Amniotic stem cell (primary cell): ENCODE measurements around the gene CAMTA2.

ENCODE experiments used
- DNase-seq: peaks from one replicate; lab custom pipeline; 2025; lab: John Stamatoyannopoulos, UW

Gene CAMTA2

DNA sequence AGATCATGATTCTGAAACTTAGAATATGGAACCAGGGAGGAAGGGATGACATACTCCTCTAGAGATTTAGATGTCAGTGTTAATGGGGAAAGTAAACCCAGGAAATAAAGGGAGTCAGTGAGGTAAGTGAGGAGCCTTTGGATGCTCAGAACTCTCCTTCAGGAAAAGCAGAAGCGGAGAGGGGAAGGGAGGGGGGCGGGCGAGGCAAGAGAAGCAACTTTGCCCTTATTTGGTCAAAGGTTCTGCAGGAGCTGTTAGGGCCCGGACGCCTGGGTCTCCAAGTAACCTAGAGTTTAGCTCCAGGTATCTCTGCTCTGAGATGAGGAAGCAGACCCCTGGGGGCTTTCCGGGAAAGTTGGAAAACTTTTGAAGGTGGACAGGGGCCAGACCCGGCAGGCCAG, 40.5 kb downstream of the CAMTA2 start:
- DNase-seq: no peak

GRCh38 chr17:4946312-4946976, 41.0 kb downstream of the CAMTA2 start:
- no peak for DNase-seq

- DNase-seq: no peak
Observed at GRCh38 chr17:4945944-4946280, 41.6 kb downstream of the CAMTA2 start.

DNA sequence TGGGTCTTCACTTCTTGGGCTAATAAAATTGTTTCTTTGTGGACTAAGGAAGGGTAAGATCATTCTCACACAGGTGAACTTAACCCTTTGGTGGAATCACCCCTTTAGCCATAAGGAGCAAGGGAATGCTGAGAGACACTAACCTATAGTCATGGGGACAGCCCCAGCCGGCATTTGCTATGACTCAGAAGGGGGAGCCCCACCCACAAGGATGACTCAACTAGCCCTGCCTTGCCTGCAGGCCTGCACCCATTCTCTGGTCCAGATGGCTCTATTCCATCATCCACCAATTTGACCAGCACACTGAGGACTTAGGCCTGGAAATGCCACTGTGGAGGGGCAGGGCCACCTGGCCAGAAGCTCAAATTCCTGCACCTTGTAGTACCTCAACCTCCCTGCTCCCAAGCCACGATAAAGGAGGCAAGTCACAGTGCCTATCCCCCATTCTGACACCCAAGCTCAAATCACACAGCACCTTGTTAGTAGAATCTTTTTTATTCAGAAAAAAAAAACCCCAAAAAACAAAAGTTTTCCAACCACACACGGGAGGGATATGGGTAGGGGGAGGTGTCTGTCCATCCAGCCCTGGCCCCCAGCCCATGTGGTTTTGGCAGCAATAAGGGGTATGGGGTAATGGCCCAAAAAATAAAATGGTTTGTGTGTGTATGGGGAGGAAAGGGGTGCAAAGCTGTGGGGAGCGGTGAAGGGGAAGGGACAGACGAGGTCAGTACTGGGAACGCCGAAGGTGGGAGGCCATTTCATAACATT, 42.1 kb downstream of the CAMTA2 start:
- peak; percentile 77 for DNase-seq

- no peak for DNase-seq
Observed at GRCh38 chr17:4944554-4945175, 42.8 kb downstream of the CAMTA2 start.

DNA sequence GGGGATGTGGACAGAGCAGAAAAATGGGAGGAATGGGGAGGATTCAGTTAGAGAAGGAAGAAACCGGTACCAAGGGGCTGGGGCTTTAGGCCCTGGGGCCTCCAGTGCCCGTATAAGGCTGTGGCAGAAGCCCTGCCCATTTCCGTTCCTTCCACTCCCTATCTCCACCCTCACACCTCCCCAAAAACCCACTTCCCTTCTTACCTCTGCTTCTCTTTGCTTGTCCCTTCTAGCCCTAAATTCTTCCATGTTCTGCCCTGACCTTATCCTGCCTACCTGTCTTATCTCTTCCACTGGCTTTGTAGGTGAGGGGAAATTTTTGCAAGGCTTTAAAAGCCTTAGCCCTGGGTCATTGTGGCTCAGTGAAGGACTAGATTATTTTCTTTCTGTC, 43.3 kb downstream of the CAMTA2 start:
- no peak for DNase-seq

DNA sequence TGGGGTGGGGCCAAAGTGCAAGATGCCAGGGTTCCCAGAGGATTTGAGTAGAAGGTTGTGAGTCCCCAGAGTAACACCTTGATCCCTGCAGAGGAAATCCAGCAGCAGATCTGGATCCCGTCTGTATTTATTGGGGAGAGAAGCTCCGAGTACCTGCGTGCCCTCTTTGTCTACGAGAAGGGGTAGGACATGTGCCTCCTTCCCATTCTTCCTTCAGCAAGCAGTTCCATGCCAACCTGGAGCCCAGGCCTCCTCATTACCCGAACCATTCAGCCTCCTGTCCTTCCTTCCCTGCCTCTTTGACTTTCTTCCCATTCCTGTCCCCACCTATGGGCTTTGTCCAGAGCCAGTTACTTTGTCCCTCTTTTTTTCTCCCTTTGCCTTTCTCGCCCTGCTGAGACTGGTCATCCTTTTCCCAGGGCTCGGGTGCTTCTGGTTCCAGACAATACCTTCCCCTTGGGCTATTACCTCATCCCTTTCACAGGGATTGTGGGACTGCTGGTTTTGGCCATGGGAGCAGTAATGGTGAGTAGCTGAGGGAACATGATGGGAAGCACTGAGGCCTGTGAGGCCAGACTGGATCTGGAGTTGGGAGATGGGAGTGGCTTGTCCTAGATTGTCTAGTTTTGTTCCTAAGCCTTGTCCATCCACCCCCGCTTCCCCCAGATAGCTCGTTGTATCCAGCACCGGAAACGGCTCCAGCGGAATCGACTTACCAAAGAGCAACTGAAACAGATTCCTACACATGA, 44.5 kb downstream of the CAMTA2 start:
- DNase-seq: no peak

- DNase-seq: no peak
Observed at GRCh38 chr17:4941319-4941610, 46.2 kb downstream of the CAMTA2 start.

DNA sequence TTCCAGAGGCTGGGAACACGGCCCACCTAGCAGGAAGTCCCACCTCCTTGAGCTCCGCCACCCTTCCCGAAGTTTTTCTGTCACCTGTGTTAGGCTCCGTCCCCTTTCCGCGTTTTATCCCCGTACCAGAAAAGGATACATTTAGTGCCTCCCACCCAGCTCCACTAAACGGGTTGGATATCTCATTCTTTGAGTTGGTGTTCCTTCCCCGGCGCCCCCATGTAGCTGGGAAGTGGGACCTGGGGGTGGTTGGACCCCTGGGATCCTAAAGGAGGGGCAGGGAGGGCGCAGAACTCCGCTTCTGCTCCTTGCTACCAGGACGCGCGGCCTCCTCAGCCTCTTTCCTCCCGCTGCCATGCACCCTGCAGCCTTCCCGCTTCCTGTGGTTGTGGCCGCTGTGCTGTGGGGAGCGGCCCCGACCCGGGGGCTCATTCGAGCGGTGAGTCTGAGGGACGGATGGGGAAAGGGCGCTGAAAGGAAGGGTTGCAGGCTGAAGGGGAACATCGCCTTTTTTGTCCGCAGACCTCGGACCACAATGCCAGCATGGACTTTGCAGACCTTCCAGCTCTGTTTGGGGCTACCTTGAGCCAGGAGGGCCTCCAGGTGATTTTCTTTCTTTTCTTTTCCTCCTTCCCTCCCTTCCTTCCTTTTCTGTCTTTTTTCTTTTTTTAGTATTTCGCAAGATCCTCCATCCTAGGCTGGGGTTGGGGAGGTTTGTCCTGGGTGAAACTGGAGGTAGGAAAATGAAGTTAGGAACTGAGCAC, 46.7 kb downstream of the CAMTA2 start:
- no peak for DNase-seq

DNA sequence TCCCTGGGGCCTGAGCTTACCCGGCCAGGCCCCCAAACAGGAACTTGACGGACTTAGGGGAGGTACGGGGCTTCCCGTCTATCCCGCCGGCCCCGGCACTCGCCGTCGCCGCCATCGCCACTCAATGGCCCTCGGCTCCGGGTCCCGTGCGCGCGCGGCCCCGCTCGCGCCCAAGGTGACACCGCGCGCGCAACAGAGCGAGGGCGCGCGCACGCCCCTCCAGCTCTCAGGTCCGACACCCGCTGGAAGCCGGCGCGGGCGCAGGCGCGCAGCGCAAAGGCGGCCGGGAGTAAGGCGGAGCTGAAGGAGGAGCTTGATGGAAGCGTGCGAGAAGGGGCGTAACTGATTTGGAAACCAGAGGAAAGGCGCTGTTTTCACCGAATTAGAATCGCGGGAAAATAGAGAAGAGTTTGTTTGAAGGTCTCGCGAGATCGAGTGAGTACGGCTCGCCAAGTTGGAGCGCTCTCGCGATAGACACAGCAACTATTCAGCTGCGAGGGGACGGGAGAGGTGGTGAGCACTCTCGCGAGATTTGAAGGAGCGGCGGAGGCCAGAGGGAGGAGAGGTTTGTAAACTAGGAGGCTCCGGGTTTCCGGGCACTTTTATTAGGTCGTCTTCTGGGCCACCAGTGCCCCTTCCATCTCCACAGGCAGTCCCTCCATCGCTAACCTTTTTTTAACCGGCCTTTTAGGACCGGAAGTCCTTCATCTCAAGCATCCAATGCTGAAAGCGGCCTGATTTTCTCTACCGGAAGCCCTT, 47.5 kb downstream of the CAMTA2 start, which contains the start of the genes RNF167 and SLC25A11:
RNF167 (plus strand) TSS at position 473 of the 759 bp plus-strand sequence. CDS start 642 bp downstream, outside the sequence.
SLC25A11 (minus strand) TSS at position 251 of the 759 bp plus-strand sequence; CDS start at position 115, 136 bp downstream.
- peak; percentile 98 for DNase-seq

DNA sequence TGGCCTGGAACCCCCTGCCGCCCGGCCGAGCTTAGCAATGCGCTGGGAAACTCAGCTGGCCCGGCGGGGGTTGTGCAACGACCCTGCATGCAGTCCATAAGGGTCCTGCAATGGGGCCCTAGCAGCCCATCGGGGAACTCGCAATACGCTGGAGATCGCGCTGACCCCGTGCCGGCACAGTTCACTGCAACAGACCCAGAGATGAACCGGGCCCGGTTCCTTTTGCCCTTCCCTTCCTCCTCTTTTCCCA, 48.0 kb downstream of the CAMTA2 start:
- DNase-seq: no peak

DNA sequence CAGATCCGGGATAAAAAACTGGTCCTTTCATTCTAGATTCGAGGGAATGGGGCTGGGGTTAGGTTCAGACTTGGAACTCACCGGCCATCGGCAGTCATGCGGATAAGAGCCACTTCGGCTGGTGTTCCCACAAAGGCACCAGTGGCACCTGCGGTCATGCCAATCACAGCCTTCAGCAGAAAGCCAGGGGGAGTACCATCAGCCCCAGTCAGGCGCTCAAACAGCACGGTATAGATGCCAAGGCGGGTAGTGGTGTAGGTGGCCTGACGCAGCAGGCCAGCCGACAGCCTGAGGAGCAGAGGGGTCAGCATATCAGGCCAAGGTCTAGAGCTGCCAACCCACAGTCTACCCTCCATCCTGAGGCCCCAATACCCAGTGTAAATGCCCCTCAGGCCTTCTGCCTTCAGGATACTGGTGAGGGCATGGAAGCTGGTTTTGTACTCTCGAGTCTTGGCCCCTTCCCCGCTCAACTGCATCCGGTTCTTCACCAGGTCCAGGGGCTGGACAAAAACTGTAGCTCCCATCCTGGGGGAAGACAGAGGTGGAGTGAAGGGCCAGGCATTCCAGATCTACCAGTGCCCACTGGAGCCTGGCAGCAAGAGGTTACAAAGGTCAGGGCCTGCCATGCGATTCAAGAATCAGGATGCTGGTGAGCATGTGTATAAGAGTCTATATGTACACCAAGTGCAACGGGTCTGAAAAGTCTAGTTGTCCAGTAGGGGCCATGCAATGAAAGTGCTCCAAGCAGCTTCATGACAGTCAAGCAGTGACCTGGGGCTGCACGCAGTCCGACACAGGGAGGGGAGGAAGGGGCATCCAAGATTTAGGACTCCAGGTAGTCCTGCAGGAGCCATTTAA, 48.6 kb downstream of the CAMTA2 start:
- DNase-seq: no peak

GRCh38 chr17:4938069-4938491, 49.4 kb downstream of the CAMTA2 start:
- no peak for DNase-seq

DNA sequence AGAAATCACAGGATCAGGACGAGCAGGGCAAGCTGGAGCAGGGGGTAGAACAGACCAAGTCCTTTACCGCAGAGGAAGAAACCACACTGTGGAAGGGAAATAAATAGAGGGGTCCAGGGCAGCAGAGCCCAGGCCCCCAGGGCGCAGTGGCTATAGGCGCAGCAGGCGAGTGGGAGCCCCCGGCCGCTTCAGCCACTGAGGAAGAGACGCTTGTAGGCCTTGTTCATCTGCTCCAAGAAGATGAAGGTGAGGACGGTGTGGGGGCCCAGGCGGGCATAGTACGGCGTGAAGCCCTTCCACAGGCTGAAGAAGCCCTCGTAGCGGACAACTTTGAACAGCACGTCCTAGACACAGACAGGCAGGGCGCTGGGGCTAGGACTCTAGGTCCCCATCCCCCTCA, 49.9 kb downstream of the CAMTA2 start:
- DNase-seq: no peak

DNA sequence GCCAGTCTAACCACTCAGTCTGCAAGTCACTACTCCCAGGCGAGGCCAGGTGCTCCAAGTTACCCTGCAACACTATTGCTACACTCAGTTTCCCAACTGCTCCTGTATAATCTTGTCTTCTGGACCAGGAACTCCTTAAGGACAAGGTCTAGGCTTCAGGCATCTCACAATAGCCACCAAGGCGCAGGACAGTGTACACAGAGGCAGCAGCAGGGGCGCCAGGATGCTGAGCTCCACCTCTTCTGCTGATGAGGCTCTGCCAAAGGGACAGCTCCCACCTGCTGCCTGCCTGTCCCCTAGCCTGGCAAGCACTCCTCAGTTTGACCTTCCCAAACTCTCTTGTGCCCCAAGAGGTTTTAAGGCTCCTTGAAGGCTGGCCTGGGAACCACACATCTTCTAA, 51.0 kb downstream of the CAMTA2 start:
- no peak for DNase-seq

GRCh38 chr17:4935650-4936049, 51.8 kb downstream of the CAMTA2 start:
- no peak for DNase-seq

GRCh38 chr17:4934173-4934979, 53.1 kb downstream of the CAMTA2 start:
- no peak for DNase-seq

DNA sequence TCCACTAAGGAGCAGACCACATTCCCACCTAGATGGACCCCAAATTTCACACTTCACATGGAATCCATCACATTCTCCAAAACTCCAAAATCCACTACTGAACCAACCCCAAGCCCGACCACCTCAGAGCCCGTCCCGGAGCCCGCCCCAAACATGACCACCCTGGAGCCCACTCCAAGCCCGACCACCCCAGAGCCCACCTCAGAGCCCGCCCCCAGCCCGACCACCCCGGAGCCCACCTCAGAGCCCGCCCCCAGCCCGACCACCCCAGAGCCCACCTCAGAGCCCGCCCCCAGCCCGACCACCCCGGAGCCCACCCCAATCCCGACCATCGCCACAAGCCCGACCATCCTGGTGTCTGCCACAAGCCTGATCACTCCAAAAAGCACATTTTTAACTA, 53.8 kb downstream of the CAMTA2 start:
- no peak for DNase-seq

- no peak for DNase-seq
Observed at GRCh38 chr17:4932756-4933155, 54.7 kb downstream of the CAMTA2 start.

DNA sequence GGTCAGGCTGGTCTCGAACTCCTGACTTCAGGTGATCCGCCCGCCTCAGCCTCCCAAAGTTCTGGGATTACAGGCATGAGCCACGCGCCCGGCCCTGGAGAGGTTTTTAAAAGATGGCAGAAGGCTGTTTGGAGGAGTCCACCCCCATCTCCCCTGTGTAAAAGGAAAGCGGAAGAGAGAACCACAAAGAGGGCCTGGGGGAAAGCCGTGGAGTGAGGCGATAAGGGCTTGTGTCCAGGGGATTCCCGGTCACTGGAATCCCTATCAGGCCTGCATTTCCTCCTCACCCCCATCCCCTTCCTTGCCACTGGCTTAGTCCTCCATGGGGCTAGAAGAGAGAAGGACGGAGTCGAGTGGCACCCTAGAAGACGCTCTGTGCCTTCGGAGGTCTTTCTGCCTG, 55.5 kb downstream of the CAMTA2 start, which contains the start of gene GP1BA:
GP1BA (plus strand) TSS at position 315 of the 400 bp plus-strand sequence. CDS start 328 bp downstream, outside the sequence.
- DNase-seq: no peak
